Colonic mucosa (tissue), 4 donors: ENCODE results near the gene SKIDA1. TPM values are rescaled to one million over a fixed set of nuclear protein-coding genes. Genes with fewer than 3 reads are reported as not detected.
A peak's percentile ranks its signal among the peaks of the same experiment; 100 is the strongest.
"Not testable (repeated sequence)": the region's sequence is repeated elsewhere in the genome, so short reads cannot be mapped to it uniquely, and the experiment has no call there.

Experiments
- DNase-seq: peaks from one replicate; pipeline ENCODE4 v3.0.0-alpha.2; 2020
- H3K27ac ChIP-seq: fragments of 200-600 bp; one replicate; pipeline ENCODE4 v1.8.0; 2021
- H3K27me3 ChIP-seq: fragments of 200-600 bp; one replicate; pipeline ENCODE4 v1.8.0; 2021
- H3K36me3 ChIP-seq: fragments of 200-600 bp; one replicate; pipeline ENCODE4 v1.8.0; 2021
- H3K4me1 ChIP-seq: fragments of 200-600 bp; one replicate; pipeline ENCODE4 v1.8.0; 2021; ENCODE audit warnings: mild to moderate bottlenecking
- H3K4me3 ChIP-seq: fragments of 200-600 bp; one replicate; pipeline ENCODE4 v1.8.0; 2021
- H3K9ac ChIP-seq, 2 donors: one replicate each; pipeline ENCODE4 v1.7.0; 2013; ENCODE audit warnings: control low read depth in 2 of 2, low read depth in 2 of 2, low read length in 2 of 2
- H3K9me3 ChIP-seq: fragments of 200-600 bp; one replicate; pipeline ENCODE4 v1.8.0; 2021
- intact Hi-C: fragments of 100-400 bp; cut with DNase I; formaldehyde crosslinking; loops from one replicate; pipeline ENCODE4 v1.14.1; 2022
- total RNA-seq, 2 donors: library from RNA; stranded (reverse); fragmentation: NEBNext Ultra II Directional in 1 of 2; extraction: Animal tissue kit (Norgen Biotek cat#: 25700) in 1 of 2; gene quantifications; one replicate each; pipeline ENCODE4 v1.2.1, GENCODE V29; 2021
- TF ChIP-seq, protein P1 (sequence below): fragments of 200-600 bp; IDR thresholded peaks from one replicate; pipeline ENCODE4 v1.8.0; 2022; ENCODE audit warnings: antibody characterized with exemption, mild to moderate bottlenecking
- donor health status: healthy.
- donor health status: DM: no; HTN: no; CAD: no.
- donor health status: DM: no; HTN: no; CAD: no.

The SKIDA1 gene
- total RNA-seq, 2 donors from 2014 or later = 0.10 to 0.45 TPM

DNA sequence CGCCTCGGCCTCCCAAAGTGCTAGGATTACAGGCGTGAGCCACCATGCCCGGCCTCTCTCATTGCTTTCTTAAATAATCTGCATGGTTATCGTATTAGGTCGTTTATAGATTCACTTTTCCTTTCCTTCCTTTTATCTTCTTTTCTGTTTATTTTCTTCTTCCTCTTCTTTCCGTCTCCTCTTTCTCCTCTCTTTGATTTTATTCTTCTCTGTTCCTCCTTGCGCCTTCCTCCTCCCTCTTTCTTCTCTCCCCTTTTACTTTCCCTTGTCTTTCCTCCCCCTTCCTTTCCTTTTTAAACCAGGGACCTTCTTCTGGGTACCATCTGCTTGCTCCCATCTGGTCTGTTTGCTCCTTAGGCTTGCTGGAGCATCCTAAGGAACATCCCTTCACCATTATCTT is 27.2 kb upstream of the SKIDA1 start:
- no peaks in the 10 kb centered on the region for H3K36me3 ChIP-seq
- H3K27ac ChIP-seq = no peak overlapping the region
- no peaks in the 10 kb centered on the region for H3K27me3 ChIP-seq
- no peaks in the 10 kb centered on the region for H3K4me1 ChIP-seq
- TF ChIP-seq, protein P1, sequence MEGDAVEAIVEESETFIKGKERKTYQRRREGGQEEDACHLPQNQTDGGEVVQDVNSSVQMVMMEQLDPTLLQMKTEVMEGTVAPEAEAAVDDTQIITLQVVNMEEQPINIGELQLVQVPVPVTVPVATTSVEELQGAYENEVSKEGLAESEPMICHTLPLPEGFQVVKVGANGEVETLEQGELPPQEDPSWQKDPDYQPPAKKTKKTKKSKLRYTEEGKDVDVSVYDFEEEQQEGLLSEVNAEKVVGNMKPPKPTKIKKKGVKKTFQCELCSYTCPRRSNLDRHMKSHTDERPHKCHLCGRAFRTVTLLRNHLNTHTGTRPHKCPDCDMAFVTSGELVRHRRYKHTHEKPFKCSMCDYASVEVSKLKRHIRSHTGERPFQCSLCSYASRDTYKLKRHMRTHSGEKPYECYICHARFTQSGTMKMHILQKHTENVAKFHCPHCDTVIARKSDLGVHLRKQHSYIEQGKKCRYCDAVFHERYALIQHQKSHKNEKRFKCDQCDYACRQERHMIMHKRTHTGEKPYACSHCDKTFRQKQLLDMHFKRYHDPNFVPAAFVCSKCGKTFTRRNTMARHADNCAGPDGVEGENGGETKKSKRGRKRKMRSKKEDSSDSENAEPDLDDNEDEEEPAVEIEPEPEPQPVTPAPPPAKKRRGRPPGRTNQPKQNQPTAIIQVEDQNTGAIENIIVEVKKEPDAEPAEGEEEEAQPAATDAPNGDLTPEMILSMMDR = no peak
- H3K9ac ChIP-seq = no peak overlapping the region
- H3K4me3 ChIP-seq = no peak overlapping the region
- DNase-seq = no peak
- intact Hi-C loops = no loop called here
- no peaks in the 10 kb centered on the region for H3K9me3 ChIP-seq

DNA sequence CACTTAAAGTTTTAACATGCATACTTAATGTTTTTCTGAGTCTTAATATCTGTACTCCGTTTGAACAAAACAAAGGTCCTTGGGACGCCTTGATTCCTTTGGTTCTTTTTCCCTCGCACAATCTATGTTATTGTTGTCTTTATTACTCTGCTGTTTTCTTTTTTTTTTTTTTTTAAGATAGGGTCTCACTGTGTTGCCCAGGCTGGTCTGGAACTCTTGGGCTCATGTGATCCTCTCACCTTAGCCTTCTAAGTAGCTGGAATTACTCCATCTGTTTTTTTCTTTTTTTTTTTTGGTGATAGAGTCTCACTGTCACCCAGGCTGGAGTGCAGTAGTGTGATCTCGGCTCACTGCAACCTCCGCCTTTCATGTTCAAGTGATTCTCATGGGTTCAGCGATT is 21.8 kb upstream of the SKIDA1 start:
- intact Hi-C loops = no loop called here
- Histone ChIP-seq H3K9me3 (no peaks in the 10 kb centered on the region), H3K36me3 (peaks cover 14% of the 10 kb centered on the region), H3K27me3 (no peaks in the 10 kb centered on the region), H3K9ac (no peak overlapping the region), H3K27ac (no peak overlapping the region), H3K4me3 (no peak overlapping the region), H3K4me1 (no peaks in the 10 kb centered on the region)
- TF ChIP-seq, protein P1 = no peak
- no peak for DNase-seq

DNA sequence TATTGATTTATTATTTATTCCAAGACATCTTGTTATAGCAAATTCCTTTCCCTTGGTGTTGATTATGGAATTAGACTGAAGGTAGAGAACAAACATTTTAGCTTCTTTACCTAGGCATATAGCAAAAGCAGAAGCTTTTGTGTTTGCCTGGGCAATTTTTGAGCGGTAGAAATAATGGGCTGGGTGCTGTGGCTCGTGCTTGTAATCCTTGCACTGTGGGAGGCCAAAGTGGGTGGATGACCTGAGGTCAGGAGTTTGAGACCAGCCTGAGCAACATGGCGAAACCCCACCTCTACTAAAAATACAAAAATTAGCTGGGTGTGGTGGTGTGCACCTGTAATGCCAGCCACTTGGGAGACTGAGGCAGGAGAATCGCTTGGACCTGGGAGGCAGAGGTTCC is 15.2 kb upstream of the SKIDA1 start:
- H3K9me3 ChIP-seq, H3K27ac ChIP-seq, DNase-seq, H3K4me1 ChIP-seq, H3K4me3 ChIP-seq, H3K9ac ChIP-seq, H3K27me3 ChIP-seq, intact Hi-C loops: not testable (repeated sequence)
- H3K36me3 ChIP-seq = peaks cover 20% of the 10 kb centered on the region

DNA sequence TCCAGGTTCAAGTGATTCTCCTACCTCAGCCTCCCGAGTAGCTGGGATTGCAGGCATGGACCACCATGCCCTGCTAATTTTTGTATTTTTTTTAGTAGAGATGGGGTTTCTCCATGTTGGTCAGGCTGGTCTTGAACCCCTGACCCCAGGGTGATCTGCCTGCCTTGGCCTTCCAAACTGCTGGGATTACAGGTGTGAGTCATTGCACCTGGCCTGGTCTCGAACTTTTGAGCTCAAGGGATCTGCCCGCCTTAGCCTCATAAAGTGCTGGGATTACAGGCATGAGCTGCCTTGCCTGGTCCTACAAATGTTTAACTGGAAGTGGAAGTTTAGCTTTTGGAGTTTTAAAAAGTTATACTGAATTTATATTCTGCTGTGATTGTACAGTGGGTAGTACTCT is 11.4 kb upstream of the SKIDA1 start:
- DNase-seq = no peak
- intact Hi-C loops = loop anchor here (10.0 kb wide), 2 partner anchors 78 to 188 kb away; no protein-coding TSS in a partner anchor
- Histone ChIP-seq H3K9me3 (no peaks in the 10 kb centered on the region), H3K9ac (no peak overlapping the region), H3K4me3 (no peak overlapping the region), H3K4me1 (no peaks in the 10 kb centered on the region), H3K36me3 (peaks cover 4% of the 10 kb centered on the region), H3K27me3 (no peaks in the 10 kb centered on the region), H3K27ac (no peak overlapping the region)
- TF ChIP-seq, protein P1 = no peak

- not testable (repeated sequence) for DNase-seq, H3K9me3 ChIP-seq, H3K4me1 ChIP-seq, H3K27me3 ChIP-seq, H3K9ac ChIP-seq, H3K27ac ChIP-seq, H3K36me3 ChIP-seq, H3K4me3 ChIP-seq
- intact Hi-C loops = loop anchor here (10.0 kb wide), 2 partner anchors 79 to 189 kb away; no protein-coding TSS in a partner anchor
Observed at GRCh38 chr10:21535976-21536375, 10.5 kb upstream of the SKIDA1 start.

DNA sequence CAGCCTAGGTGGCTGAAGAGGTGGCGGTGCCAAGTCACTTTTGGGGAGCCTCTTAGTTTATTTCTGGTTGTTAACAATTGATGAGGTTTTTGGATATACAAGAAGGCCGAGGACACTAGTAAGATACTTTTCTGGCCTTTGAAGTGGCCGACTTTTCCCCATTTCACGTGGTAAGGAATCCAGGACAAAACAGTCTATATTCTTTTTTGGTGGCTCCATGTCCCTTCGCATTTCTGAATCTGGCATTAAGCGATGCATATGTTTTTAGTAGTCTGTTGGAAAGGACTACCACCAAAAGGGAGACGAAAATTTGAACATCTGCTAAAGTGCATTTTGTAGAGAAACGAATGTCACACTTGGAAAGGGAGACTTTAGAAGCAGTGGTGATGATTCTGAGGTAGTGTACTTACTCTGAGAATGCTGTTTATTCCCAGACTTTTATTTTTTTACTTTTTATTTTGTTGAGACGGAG is 10.0 kb upstream of the SKIDA1 start:
- H3K9ac ChIP-seq = no peak overlapping the region
- peak overlapping the region; percentile 69 for H3K4me3 ChIP-seq
- no peaks in the 10 kb centered on the region for H3K4me1 ChIP-seq
- H3K36me3 ChIP-seq = peaks cover 4% of the 10 kb centered on the region
- TF ChIP-seq, protein P1 = no peak
- intact Hi-C loops = loop anchor here (10.0 kb wide), 2 partner anchors 79 to 189 kb away; no protein-coding TSS in a partner anchor
- H3K9me3 ChIP-seq = no peaks in the 10 kb centered on the region
- DNase-seq = no peak
- H3K27ac ChIP-seq = peak overlapping the region; percentile 89
- H3K27me3 ChIP-seq = no peaks in the 10 kb centered on the region
